A673 (cell line): Measurements from ENCODE around the gene C7orf57. TPM values are rescaled to one million over a fixed set of nuclear protein-coding genes. Genes with fewer than 3 reads are reported as not detected.

ENCODE experiments used
- BruUV-seq: library from RNA; stranded (reverse); fragments of 400-500 nt; replicated peaks from 2 replicates; lab custom pipeline; 2021; lab: Mats Ljungman, UMichigan
- CTCF ChIA-PET: fragments of 300-600 bp; sonication (Branson Sonifier 250); formaldehyde crosslinking; loops from one replicate; lab custom pipeline; 2022; ENCODE audit warnings: antibody characterized with exemption; lab: Charles Lee
- POLR2A ChIA-PET: fragments of 300-600 bp; sonication (Branson Sonifier 250); formaldehyde crosslinking; loops from one replicate; lab custom pipeline; 2022; ENCODE audit warnings: antibody characterized with exemption; ENCODE audit not compliant: low non-redundant PET; lab: Charles Lee
- DNase-seq: peaks from one replicate; pipeline ENCODE4 v3.0.0-alpha.2; 2015; ENCODE audit warnings: low spot score
- H3K27ac ChIP-seq: fragments of 200-600 bp; sonication (generic); 2 replicates; pipeline ENCODE4 v1.5.1; 2016; ENCODE audit warnings: mixed run types, low read depth, mild to moderate bottlenecking, mixed read lengths, antibody characterized with exemption, low read length; ENCODE audit not compliant: poor library complexity, severe bottlenecking
- H3K27me3 ChIP-seq: fragments of 200-600 bp; sonication (generic); replicated peaks from 2 replicates; pipeline ENCODE4 v1.6.1; 2017; ENCODE audit warnings: mixed run types, low read depth, mild to moderate bottlenecking, mixed read lengths, antibody characterized with exemption, low read length; ENCODE audit not compliant: insufficient read depth, poor library complexity
- H3K36me3 ChIP-seq: fragments of 200-600 bp; sonication (generic); 2 replicates; pipeline ENCODE4 v1.6.1; 2016; ENCODE audit warnings: mixed run types, mild to moderate bottlenecking, mixed read lengths, antibody characterized with exemption, low read length; ENCODE audit not compliant: insufficient read depth, poor library complexity, severe bottlenecking
- H3K4me1 ChIP-seq: fragments of 200-600 bp; sonication (generic); 2 replicates; pipeline ENCODE4 v1.6.1; 2017; ENCODE audit warnings: mixed run types, mild to moderate bottlenecking, mixed read lengths, antibody characterized with exemption, low read length; ENCODE audit not compliant: insufficient read depth, poor library complexity, severe bottlenecking
- H3K4me3 ChIP-seq: fragments of 200-600 bp; sonication (generic); 2 replicates; pipeline ENCODE4 v1.5.1; 2016; ENCODE audit warnings: low read depth, mixed run types, mild to moderate bottlenecking, mixed read lengths, low read length; ENCODE audit not compliant: poor library complexity, severe bottlenecking
- H3K9me3 ChIP-seq: fragments of 200-600 bp; sonication (generic); 2 replicates; pipeline ENCODE4 v1.6.1; 2016; ENCODE audit warnings: mixed run types, low read depth, mild to moderate bottlenecking, mixed read lengths, antibody characterized with exemption, low read length; ENCODE audit not compliant: poor library complexity, severe bottlenecking
- EZH2 ChIP-seq: fragments of 200-600 bp; sonication (generic); IDR thresholded peaks from 2 replicates; pipeline ENCODE4 v1.6.1; 2017; ENCODE audit warnings: borderline replicate concordance, low read depth, mild to moderate bottlenecking, mixed read lengths, antibody characterized with exemption, low read length; ENCODE audit not compliant: poor library complexity, severe bottlenecking
- intact Hi-C: fragments of 100-400 bp; cut with micrococcal nuclease; formaldehyde crosslinking; loops from one replicate; pipeline ENCODE4 v1.10.0; 2022; ENCODE audit not compliant: unreplicated experiment
- total RNA-seq: library from RNA; stranded (reverse); gene quantifications from 2 replicates; pipeline ENCODE4 v1.2.3, GENCODE V29; 2021
- TF ChIP-seq, protein P1 (sequence below): fragments of 300-800, 200-600 bp; sonication (generic); conservative IDR thresholded peaks from 2 replicates; pipeline ENCODE4 v1.5.1; 2017; ENCODE audit warnings: low read depth, mild to moderate bottlenecking, antibody characterized with exemption, low read length, moderate library complexity, mixed read lengths

C7orf57 gene
- total RNA-seq, 1 experiment from 2014 or later, result not detected

DNA sequence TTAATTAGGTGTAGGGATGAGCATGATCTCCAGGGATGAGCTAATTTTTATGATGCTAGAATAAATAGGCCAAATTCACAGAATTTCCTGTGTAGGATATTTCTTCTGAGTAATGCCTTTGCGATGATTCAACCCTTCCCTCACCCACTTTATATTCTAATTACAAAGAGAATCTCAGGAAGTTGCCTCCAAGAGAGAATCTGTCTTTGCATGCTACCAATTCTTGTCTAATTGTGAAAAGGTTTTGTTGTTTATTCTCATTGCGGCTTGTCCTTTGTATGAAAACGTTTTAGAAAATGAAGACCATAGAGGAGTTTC, 6.3 kb downstream of the C7orf57 start:
- Histone ChIP-seq H3K36me3 (no peaks in the 10 kb centered on the region), H3K4me1 (peaks cover 13% of the 10 kb centered on the region), H3K9me3 (no peaks in the 10 kb centered on the region), H3K4me3 (no peak overlapping the region), H3K27me3 (peaks cover 7% of the 10 kb centered on the region), H3K27ac (no peak overlapping the region)
- intact Hi-C loops, result no loop called here
- POLR2A ChIA-PET, result no interaction called here
- peak; percentile 71 for DNase-seq
- CTCF ChIA-PET, result no interaction called here
- no TSS peak for BruUV-seq
- no peak for TF ChIP-seq EZH2
- TF ChIP-seq, protein P1, sequence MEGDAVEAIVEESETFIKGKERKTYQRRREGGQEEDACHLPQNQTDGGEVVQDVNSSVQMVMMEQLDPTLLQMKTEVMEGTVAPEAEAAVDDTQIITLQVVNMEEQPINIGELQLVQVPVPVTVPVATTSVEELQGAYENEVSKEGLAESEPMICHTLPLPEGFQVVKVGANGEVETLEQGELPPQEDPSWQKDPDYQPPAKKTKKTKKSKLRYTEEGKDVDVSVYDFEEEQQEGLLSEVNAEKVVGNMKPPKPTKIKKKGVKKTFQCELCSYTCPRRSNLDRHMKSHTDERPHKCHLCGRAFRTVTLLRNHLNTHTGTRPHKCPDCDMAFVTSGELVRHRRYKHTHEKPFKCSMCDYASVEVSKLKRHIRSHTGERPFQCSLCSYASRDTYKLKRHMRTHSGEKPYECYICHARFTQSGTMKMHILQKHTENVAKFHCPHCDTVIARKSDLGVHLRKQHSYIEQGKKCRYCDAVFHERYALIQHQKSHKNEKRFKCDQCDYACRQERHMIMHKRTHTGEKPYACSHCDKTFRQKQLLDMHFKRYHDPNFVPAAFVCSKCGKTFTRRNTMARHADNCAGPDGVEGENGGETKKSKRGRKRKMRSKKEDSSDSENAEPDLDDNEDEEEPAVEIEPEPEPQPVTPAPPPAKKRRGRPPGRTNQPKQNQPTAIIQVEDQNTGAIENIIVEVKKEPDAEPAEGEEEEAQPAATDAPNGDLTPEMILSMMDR, result no peak

- CTCF ChIA-PET, result no interaction called here
- Histone ChIP-seq H3K27ac (no peak overlapping the region), H3K36me3 (no peaks in the 10 kb centered on the region), H3K4me1 (peaks cover 13% of the 10 kb centered on the region), H3K27me3 (peaks cover under 1% of the 10 kb centered on the region), H3K9me3 (no peaks in the 10 kb centered on the region), H3K4me3 (no peak overlapping the region)
- intact Hi-C loops, result no loop called here
- POLR2A ChIA-PET, result no interaction called here
- BruUV-seq, result no TSS peak
- TF ChIP-seq EZH2, result no peak
- TF ChIP-seq, protein P1, result no peak
- DNase-seq, result peak; percentile 16
Observed at GRCh38 chr7:48042216-48042615, 6.9 kb downstream of the C7orf57 start.

DNA sequence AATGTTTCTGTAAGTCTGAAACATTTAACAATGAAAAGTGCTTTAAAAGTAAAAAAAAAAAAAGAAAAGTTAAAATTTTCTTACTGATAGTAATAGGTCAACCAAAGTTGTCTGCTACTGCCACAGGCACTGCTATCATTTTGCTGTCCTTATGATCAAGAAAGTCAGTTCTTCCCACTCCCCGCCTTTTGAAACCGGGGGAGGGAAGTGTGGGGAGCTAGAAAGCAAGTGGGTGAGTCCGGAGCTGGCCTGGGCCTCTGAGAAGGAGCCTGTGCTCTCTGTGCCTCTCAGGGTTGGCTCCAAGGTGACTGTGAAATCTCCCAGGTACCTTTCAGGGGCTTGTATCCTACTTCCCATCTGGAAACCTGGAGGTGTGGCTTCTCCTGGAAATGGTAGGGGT, 7.3 kb downstream of the C7orf57 start:
- no TSS peak for BruUV-seq

More for the DNA sequence above, 7.3 kb downstream of the C7orf57 start:
- Histone ChIP-seq H3K4me1 (peaks cover 13% of the 10 kb centered on the region), H3K36me3 (no peaks in the 10 kb centered on the region), H3K27ac (no peak overlapping the region), H3K27me3 (no peaks in the 10 kb centered on the region), H3K4me3 (no peak overlapping the region), H3K9me3 (no peaks in the 10 kb centered on the region)
- TF ChIP-seq, protein P1, result no peak
- TF ChIP-seq EZH2, result no peak
- ChIA-PET POLR2A (no interaction called here), CTCF (no interaction called here)
- intact Hi-C loops, result no loop called here
- DNase-seq, result no peak
